Nephron progenitor cell (in vitro differentiated cells): ENCODE measurements around the gene PHACTR3.

Source experiments
- DNase-seq: peaks from one replicate; pipeline ENCODE4 v3.0.0; 2021
- H3K27ac Mint-ChIP-seq: 2 replicates; pipeline ENCODE4 v1.8.0; 2021; ENCODE audit warnings: mild to moderate bottlenecking, moderate library complexity, mixed read lengths
- H3K27me3 Mint-ChIP-seq: 2 replicates; pipeline ENCODE4 v1.8.0; 2021; ENCODE audit warnings: mild to moderate bottlenecking, low read depth, mixed read lengths; ENCODE audit not compliant: poor library complexity
- H3K36me3 Mint-ChIP-seq: 2 replicates; pipeline ENCODE4 v1.8.0; 2021; ENCODE audit warnings: low read depth, mixed read lengths
- H3K4me1 Mint-ChIP-seq: 2 replicates; pipeline ENCODE4 v1.8.0; 2021; ENCODE audit warnings: mixed read lengths
- H3K4me3 Mint-ChIP-seq: 2 replicates; pipeline ENCODE4 v1.8.0; 2021; ENCODE audit warnings: mild to moderate bottlenecking, moderate library complexity, mixed read lengths
- H3K9me3 Mint-ChIP-seq: 2 replicates; pipeline ENCODE4 v1.8.0; 2021; ENCODE audit warnings: mild to moderate bottlenecking, moderate library complexity, mixed read lengths
- TF ChIP-seq, protein P1 (sequence below): fragments of 200-600 bp; sonication (generic); IDR thresholded peaks from 2 replicates; pipeline ENCODE4 v1.5.0; 2021; ENCODE audit warnings: antibody characterized with exemption

The PHACTR3 gene

DNA sequence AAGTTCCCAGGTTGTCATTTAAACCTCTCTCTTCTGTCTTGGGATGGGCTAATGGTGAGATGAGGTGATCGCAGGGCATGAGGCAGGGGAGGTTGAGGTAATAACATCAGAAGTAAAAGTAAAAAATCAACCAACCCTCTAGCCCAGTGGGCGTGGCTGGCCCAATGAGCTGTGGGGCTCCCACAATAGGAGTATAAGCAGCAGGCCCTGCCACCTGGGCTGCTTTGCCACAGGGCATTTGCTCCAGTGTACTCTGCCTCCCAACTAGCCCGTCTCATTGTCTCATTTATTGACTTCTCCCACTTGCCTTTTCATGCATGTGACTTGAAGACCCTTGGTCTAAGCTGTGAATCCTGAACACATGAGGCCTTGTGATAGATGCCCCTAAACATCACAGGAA is 62.8 kb downstream of the PHACTR3 start:
- no peak for DNase-seq
- Mint-ChIP-seq H3K9me3 (peaks cover 88% of the 10 kb centered on the region), H3K4me1 (no peaks in the 10 kb centered on the region), H3K36me3 (no peaks in the 10 kb centered on the region), H3K27me3 (peaks cover 6% of the 10 kb centered on the region), H3K4me3 (no peak overlapping the region), H3K27ac (no peak overlapping the region)
- TF ChIP-seq, protein P1, sequence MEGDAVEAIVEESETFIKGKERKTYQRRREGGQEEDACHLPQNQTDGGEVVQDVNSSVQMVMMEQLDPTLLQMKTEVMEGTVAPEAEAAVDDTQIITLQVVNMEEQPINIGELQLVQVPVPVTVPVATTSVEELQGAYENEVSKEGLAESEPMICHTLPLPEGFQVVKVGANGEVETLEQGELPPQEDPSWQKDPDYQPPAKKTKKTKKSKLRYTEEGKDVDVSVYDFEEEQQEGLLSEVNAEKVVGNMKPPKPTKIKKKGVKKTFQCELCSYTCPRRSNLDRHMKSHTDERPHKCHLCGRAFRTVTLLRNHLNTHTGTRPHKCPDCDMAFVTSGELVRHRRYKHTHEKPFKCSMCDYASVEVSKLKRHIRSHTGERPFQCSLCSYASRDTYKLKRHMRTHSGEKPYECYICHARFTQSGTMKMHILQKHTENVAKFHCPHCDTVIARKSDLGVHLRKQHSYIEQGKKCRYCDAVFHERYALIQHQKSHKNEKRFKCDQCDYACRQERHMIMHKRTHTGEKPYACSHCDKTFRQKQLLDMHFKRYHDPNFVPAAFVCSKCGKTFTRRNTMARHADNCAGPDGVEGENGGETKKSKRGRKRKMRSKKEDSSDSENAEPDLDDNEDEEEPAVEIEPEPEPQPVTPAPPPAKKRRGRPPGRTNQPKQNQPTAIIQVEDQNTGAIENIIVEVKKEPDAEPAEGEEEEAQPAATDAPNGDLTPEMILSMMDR = no peak

DNA sequence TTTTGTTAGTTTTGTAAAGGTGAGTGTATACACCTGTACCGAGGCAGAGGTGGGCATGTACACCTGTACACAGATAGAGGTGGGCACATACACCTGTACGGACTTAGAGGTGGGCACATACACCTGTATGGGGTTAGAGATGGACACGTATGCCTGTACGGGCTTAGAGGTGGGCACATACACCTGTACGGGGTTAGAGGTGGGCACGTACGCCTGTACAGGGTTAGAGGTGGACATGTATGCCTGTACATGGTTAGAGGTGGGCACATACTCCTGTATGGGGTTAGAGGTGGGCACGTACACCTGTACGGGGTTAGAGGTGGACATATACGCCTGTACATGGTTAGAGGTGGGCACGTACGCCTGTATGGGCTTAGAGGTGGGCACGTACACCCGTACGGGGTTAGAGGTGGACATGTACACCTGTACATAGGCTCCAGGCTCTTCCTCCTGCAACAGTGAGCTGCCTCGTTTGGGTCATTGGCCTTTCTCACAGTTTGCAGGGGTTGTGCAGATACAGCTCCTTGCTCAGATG is 63.7 kb downstream of the PHACTR3 start:
- Mint-ChIP-seq H3K27ac (no peak overlapping the region), H3K9me3 (peaks cover 88% of the 10 kb centered on the region), H3K4me3 (no peak overlapping the region), H3K36me3 (no peaks in the 10 kb centered on the region), H3K4me1 (no peaks in the 10 kb centered on the region), H3K27me3 (peaks cover 11% of the 10 kb centered on the region)
- no peak for DNase-seq
- TF ChIP-seq, protein P1 = no peak

DNA sequence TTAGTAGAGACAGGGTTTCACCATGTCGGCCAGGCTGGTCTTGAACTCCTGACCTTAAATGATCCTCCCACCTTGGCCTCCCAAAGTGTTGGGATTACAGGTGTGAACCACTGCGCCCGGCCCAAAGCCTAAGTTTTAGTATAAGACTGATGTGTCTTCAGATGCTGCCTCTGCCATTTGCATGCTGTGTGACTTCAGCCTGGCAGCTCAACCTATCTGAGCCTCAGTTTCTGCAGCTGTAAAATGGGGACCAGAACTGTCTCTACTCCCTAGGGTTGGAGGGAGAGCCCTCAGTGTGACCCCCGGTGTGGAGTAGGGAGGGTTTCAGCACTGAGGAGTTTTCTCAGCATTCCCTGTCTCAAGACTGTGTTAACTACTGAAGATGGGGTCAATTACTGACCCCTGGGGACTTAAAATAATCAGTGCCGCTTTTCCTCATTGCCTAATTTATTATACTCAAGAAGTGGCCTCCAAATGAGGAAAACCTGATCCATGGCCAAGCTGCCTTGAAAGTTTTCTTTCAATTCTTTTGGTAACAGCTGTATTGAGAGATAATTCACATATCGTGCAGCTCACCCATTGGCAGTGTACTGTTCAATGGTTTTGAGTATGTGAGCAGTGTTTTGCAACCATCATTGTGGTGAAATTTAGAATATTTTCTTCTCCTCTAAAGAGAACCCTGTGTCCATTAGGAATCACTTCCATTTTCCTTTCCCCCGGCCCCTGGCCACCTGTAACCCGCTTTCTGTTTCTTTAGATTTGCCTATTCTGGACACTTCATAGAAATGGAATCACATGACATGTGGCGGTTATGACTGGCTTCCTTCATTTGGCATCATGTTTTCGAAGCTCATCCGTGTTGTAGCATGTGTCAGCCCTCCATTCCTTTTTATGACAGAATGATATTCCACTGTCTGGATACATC is 64.8 kb downstream of the PHACTR3 start:
- TF ChIP-seq, protein P1 = no peak
- Mint-ChIP-seq H3K27me3 (peaks cover 12% of the 10 kb centered on the region), H3K9me3 (peaks cover 88% of the 10 kb centered on the region), H3K27ac (no peak overlapping the region), H3K4me1 (no peaks in the 10 kb centered on the region), H3K36me3 (no peaks in the 10 kb centered on the region), H3K4me3 (no peak overlapping the region)
- no peak for DNase-seq

DNA sequence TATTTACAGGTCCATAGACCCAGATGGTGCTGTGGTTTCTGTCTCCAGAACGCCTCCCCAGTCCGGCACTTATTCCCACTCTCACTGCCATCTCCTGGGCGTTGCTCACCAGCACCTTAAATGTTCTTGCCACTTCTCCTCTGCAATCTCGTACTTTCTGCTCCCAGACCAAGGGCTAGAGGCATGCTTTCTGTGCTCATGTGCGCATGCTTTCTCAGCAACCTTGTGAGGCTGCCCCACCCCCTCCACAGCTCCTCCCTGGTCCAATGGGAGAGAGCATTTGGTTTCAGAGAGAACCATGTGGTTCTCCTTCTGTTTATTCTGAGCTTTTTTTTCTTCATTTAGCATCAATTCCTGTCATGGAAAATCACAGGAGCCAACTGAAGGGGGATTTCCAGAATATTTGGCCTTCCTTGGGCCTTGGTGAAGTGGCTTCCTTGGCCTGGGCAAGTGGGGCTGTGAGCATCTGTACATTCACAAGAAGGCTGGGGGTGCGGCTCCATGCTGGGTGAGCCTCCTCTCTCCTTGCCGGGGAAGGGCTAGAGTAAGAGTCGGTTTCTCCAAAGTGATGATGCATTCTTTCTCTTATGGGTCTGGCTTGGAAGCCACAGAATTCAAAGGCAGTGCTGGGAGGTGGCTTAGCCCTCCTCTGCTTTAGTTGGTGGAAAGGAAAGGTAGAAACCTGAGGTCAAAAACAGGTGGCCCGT is 66.6 kb downstream of the PHACTR3 start:
- Mint-ChIP-seq H3K4me1 (no peaks in the 10 kb centered on the region), H3K27ac (no peak overlapping the region), H3K9me3 (peaks cover 82% of the 10 kb centered on the region), H3K27me3 (peaks cover 12% of the 10 kb centered on the region), H3K4me3 (no peak overlapping the region), H3K36me3 (no peaks in the 10 kb centered on the region)
- TF ChIP-seq, protein P1 = no peak
- DNase-seq = no peak

DNA sequence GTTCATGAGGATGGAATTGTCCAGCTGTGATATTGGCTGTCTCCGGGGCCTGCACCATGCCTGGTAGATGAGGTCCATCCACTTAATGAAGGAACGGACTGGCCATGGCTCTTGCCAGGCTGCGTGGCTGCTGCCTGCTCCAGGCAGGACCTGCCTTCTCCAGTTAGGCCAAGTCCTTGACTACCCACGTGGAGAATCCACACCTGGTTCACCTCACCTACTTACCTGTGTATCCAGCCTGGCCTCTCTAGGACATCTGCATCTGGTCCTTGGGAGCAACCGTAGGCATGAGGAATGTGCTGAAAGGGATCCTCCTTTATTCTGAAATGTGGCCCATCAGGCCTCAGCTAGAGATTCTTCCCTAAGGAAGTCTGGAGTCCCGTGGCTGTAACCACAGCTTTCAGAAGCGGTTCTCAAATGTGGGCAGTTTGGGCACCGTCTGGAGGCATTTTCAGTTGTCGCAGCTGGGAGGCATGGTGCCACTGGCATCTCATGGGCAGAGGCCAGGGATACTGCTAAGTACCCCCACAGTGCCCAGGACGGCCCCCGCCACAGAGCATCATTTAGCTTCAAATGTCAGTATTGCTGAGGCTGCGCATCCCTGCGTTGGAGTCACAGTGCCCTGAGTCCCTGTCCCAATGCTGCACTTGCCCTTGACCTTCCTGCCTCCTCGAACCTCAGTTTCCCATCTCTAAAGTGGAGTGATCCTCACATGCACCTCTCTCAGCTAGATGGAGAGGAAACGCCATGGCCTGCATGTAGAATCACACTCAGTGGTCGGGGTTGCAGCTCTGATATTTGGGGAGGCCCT is 67.5 kb downstream of the PHACTR3 start:
- Mint-ChIP-seq H3K4me1 (no peaks in the 10 kb centered on the region), H3K9me3 (peaks cover 82% of the 10 kb centered on the region), H3K27ac (no peak overlapping the region), H3K27me3 (peaks cover 12% of the 10 kb centered on the region), H3K4me3 (no peak overlapping the region), H3K36me3 (no peaks in the 10 kb centered on the region)
- TF ChIP-seq, protein P1 = no peak
- DNase-seq = no peak
